H1 (cell line): ENCODE data around the gene ZNF385C. TPM values are rescaled to one million over a fixed set of nuclear protein-coding genes. Genes with fewer than 3 reads are reported as not detected.

Source experiments
- CTCF ChIA-PET: fragments of 300-600 bp; sonication (Branson Sonifier 250); formaldehyde crosslinking; loops from one replicate; lab custom pipeline; 2021; ENCODE audit not compliant: partially characterized antibody; lab: Charles Lee
- POLR2A ChIA-PET: fragments of 300-600 bp; sonication (Branson Sonifier 250); formaldehyde crosslinking; loops from one replicate; lab custom pipeline; 2021; ENCODE audit warnings: inconsistent platforms; ENCODE audit not compliant: partially characterized antibody; lab: Charles Lee
- DNase-seq, 2 experiments: peaks; one replicate each; pipeline versions ENCODE4 v3.0.0 to v3.0.0-alpha.2; 2010 to 2022; ENCODE audit warnings: low spot score in 2 of 2, low read depth in 1 of 2, mixed read lengths in 1 of 2
- FAIRE-seq: peaks from 2 replicates; lab custom pipeline; 2011; peaks lifted over from hg19 to GRCh38; lab: Jason Lieb, UNC
- H2AFZ ChIP-seq: 2 replicates; pipeline ENCODE4 v1.8.1; 2012; ENCODE audit warnings: low read length, inconsistent platforms
- H2AK5ac ChIP-seq: 2 replicates; pipeline ENCODE4 v1.6.1; 2013; ENCODE audit warnings: low read depth, low read length
- H2BK120ac ChIP-seq: replicated peaks from 2 replicates; pipeline ENCODE3; 2013; ENCODE audit warnings: low read depth, low read length, inconsistent platforms
- H2BK12ac ChIP-seq: 2 replicates; pipeline ENCODE4 v1.6.1; 2013; ENCODE audit warnings: low read depth, low read length
- H2BK15ac ChIP-seq: 2 replicates; pipeline ENCODE4 v1.6.1; 2013; ENCODE audit warnings: low read length
- H2BK20ac ChIP-seq: 2 replicates; pipeline ENCODE4 v1.6.1; 2013; ENCODE audit warnings: low read length
- H2BK5ac ChIP-seq: 2 replicates; pipeline ENCODE4 v1.6.1; 2013; ENCODE audit warnings: low read depth, low read length
- H3K14ac ChIP-seq: 2 replicates; pipeline ENCODE4 v1.6.1; 2013; ENCODE audit warnings: inconsistent platforms; ENCODE audit not compliant: insufficient read length
- H3K18ac ChIP-seq: 2 replicates; pipeline ENCODE4 v1.6.1; 2013; ENCODE audit warnings: low read length; ENCODE audit errors: extremely low read depth
- H3K23ac ChIP-seq: 2 replicates; pipeline ENCODE4 v1.6.1; 2013; ENCODE audit warnings: inconsistent platforms; ENCODE audit not compliant: insufficient read length
- H3K23me2 ChIP-seq: 2 replicates; pipeline ENCODE4 v1.6.1; 2013; ENCODE audit warnings: low read depth, low read length
- H3K27ac ChIP-seq: 2 replicates; pipeline ENCODE4 v1.6.1; 2011; ENCODE audit warnings: low read depth, low read length, inconsistent platforms
- H3K27me3 ChIP-seq, 4 experiments: replicated peaks in 1 of 4; 1 replicate in 1 of 4; 2 replicates in 3 of 4; pipeline versions ENCODE4 v1.6.1 to v1.8.1; 2011 to 2013; ENCODE audit warnings: low read length in 3 of 4, mild to moderate bottlenecking in 3 of 4, inconsistent platforms in 2 of 4, mixed read lengths in 2 of 4, moderate library complexity in 1 of 4; ENCODE audit not compliant: control insufficient read depth in 3 of 4, insufficient read depth in 3 of 4; ENCODE audit errors: extremely low read depth in 1 of 4
- H3K36me3 ChIP-seq, 4 experiments: 2 replicates each; pipeline versions ENCODE4 v1.6.1 to v1.8.1; 2011 to 2013; ENCODE audit warnings: mild to moderate bottlenecking in 4 of 4, low read length in 3 of 4, moderate library complexity in 2 of 4, control low read depth in 1 of 4, inconsistent platforms in 1 of 4; ENCODE audit not compliant: insufficient read depth in 4 of 4, control insufficient read depth in 2 of 4
- H3K4ac ChIP-seq: replicated peaks from 2 replicates; pipeline ENCODE3; 2013; ENCODE audit warnings: low read length, low read depth, mixed read lengths, inconsistent platforms; ENCODE audit not compliant: insufficient read length
- H3K4me1 ChIP-seq, 4 experiments: replicated peaks in 1 of 4; 1 replicate in 1 of 4; 2 replicates in 3 of 4; pipeline versions ENCODE4 v1.6.1 to v1.8.1; 2011 to 2013; ENCODE audit warnings: low read length in 3 of 4, inconsistent platforms in 2 of 4, mixed read lengths in 1 of 4; ENCODE audit not compliant: insufficient read depth in 4 of 4, control insufficient read depth in 3 of 4
- H3K4me2 ChIP-seq, 2 experiments: 2 replicates each; pipeline versions ENCODE4 v1.6.1 to v1.8.1; 2011 to 2013; ENCODE audit warnings: low read depth in 2 of 2, low read length in 2 of 2, control low read depth in 1 of 2, inconsistent platforms in 1 of 2, mild to moderate bottlenecking in 1 of 2; ENCODE audit not compliant: insufficient read depth in 1 of 2
- H3K4me3 ChIP-seq, 4 experiments: fragments of 200-600, 300-600 bp in 1 of 4; sonication (generic), shearing (Covaris generic), sonication (Bioruptor Twin) in 1 of 4; 2 replicates each; pipeline versions ENCODE4 v1.5.1 to v1.8.1; 2011 to 2016; ENCODE audit warnings: low read length in 4 of 4, low read depth in 3 of 4, control low read depth in 2 of 4, inconsistent platforms in 2 of 4, mild to moderate bottlenecking in 2 of 4, mixed read lengths in 1 of 4, moderate library complexity in 1 of 4; ENCODE audit not compliant: insufficient read depth in 2 of 4; ENCODE audit errors: extremely low read depth in 1 of 4
- H3K56ac ChIP-seq: replicated peaks from 2 replicates; pipeline ENCODE3; 2013; ENCODE audit warnings: low read depth, mild to moderate bottlenecking, mixed read lengths, low read length, inconsistent platforms; ENCODE audit not compliant: insufficient read length
- H3K79me1 ChIP-seq: 2 replicates; pipeline ENCODE4 v1.6.1; 2013; ENCODE audit warnings: low read depth, low read length, control low read depth
- H3K79me2 ChIP-seq, 2 experiments: 2 replicates each; pipeline versions ENCODE4 v1.6.1 to v1.8.1; 2012 to 2013; ENCODE audit warnings: low read length in 2 of 2, mild to moderate bottlenecking in 2 of 2, inconsistent platforms in 1 of 2; ENCODE audit not compliant: insufficient read depth in 2 of 2, control insufficient read depth in 1 of 2
- H3K9ac ChIP-seq, 4 experiments: replicated peaks in 1 of 4; 1 replicate in 1 of 4; 2 replicates in 3 of 4; pipeline versions ENCODE4 v1.6.1 to v1.8.1; 2011 to 2013; ENCODE audit warnings: low read depth in 3 of 4, low read length in 3 of 4, control low read depth in 2 of 4, mild to moderate bottlenecking in 2 of 4, moderate library complexity in 2 of 4, inconsistent platforms in 1 of 4; ENCODE audit errors: extremely low read depth in 1 of 4
- H3K9me3 ChIP-seq, 2 experiments: 2 replicates each; pipeline versions ENCODE4 v1.6.1 to v1.8.1; 2012 to 2013; ENCODE audit warnings: mild to moderate bottlenecking in 2 of 2, moderate library complexity in 2 of 2, control low read depth in 1 of 2, inconsistent platforms in 1 of 2, low read depth in 1 of 2, low read length in 1 of 2, mixed read lengths in 1 of 2; ENCODE audit not compliant: insufficient read depth in 2 of 2
- H4K20me1 ChIP-seq, 2 experiments: replicated peaks in 1 of 2; 2 replicates each; pipeline versions ENCODE3 to v1.8.1; 2011 to 2013; ENCODE audit warnings: inconsistent platforms in 2 of 2, low read length in 2 of 2, mild to moderate bottlenecking in 1 of 2; ENCODE audit not compliant: insufficient read depth in 2 of 2, control insufficient read depth in 1 of 2
- H4K5ac ChIP-seq: 2 replicates; pipeline ENCODE4 v1.6.1; 2013; ENCODE audit warnings: low read length, low read depth, mixed read lengths, inconsistent platforms; ENCODE audit not compliant: insufficient read length
- H4K8ac ChIP-seq: 2 replicates; pipeline ENCODE4 v1.8.0; 2013; ENCODE audit warnings: mild to moderate bottlenecking, moderate library complexity, low read length, inconsistent platforms; ENCODE audit not compliant: insufficient read depth; ENCODE audit errors: extremely low read depth
- H4K91ac ChIP-seq: replicated peaks from 2 replicates; pipeline ENCODE3; 2013; ENCODE audit warnings: low read length, mixed read lengths, inconsistent platforms; ENCODE audit not compliant: insufficient read length
- ASH2L ChIP-seq: fragments of 200-600, 300-600 bp; sonication (generic); IDR thresholded peaks from one replicate; pipeline ENCODE4 v1.7.1; 2017; ENCODE audit warnings: low read length
- ATF3 ChIP-seq: IDR thresholded peaks from 2 replicates; pipeline ENCODE4 v1.6.1; 2011; ENCODE audit warnings: low read depth, mild to moderate bottlenecking, low read length; ENCODE audit not compliant: insufficient read depth
- CREB1 ChIP-seq: IDR thresholded peaks from 2 replicates; pipeline ENCODE4 v1.6.1; 2012; ENCODE audit warnings: inconsistent platforms
- HDAC2 ChIP-seq, 2 experiments: fragments of 300-600 bp in 1 of 2; sonication (generic) in 1 of 2; IDR thresholded peaks; 2 replicates each; pipeline ENCODE4 v1.6.1; 2011 to 2012; ENCODE audit warnings: low read depth in 2 of 2, low read length in 2 of 2, mild to moderate bottlenecking in 2 of 2, moderate library complexity in 2 of 2, borderline replicate concordance in 1 of 2, inconsistent platforms in 1 of 2
- KDM1A ChIP-seq: fragments of 200-600, 300-600 bp; sonication (generic); IDR thresholded peaks from 2 replicates; pipeline ENCODE4 v1.7.1; 2016; ENCODE audit warnings: mild to moderate bottlenecking, low read length, borderline replicate concordance
- NRF1 ChIP-seq: IDR thresholded peaks from 2 replicates; pipeline ENCODE4 v1.6.1; 2011; ENCODE audit warnings: mild to moderate bottlenecking, low read depth, low read length, improper control_type of control experiment
- POU5F1 ChIP-seq: IDR thresholded peaks from 2 replicates; pipeline ENCODE4 v1.6.1; 2011; ENCODE audit warnings: low read depth, mild to moderate bottlenecking, low read length, moderate library complexity
- SP1 ChIP-seq: IDR thresholded peaks from 2 replicates; pipeline ENCODE4 v1.6.1; 2011; ENCODE audit warnings: low read depth, low read length
- SP4 ChIP-seq: IDR thresholded peaks from 2 replicates; pipeline ENCODE4 v1.6.1; 2012; ENCODE audit warnings: low read length, inconsistent platforms
- TAF7 ChIP-seq: optimal IDR thresholded peaks from 2 replicates; pipeline ENCODE3; 2011; ENCODE audit warnings: low read depth, mild to moderate bottlenecking, inconsistent platforms, low read length, moderate library complexity, borderline replicate concordance
- TBP ChIP-seq: IDR thresholded peaks from 2 replicates; pipeline ENCODE4 v1.6.1; 2011; ENCODE audit warnings: low read depth, low read length, improper control_type of control experiment
- USF2 ChIP-seq: IDR thresholded peaks from 2 replicates; pipeline ENCODE4 v1.6.1; 2011; ENCODE audit warnings: low read length, improper control_type of control experiment
- YY1 ChIP-seq: IDR thresholded peaks from 2 replicates; pipeline ENCODE4 v1.6.1; 2011; ENCODE audit warnings: low read depth, mild to moderate bottlenecking, low read length
- WGBS, 2 experiments: shearing (Covaris generic) in 1 of 2; methylation state at CpG; one replicate each; pipeline versions ENCODE4 v1.1.6 to v1.1.7; 2013 to 2015; ENCODE audit warnings: low lambda C conversion rate in 2 of 2, mixed read lengths in 2 of 2, inconsistent platforms in 1 of 2, low coverage in 1 of 2, missing lambda C conversion rate in 1 of 2; ENCODE audit not compliant: insufficient replicate concordance in 2 of 2, insufficient coverage in 1 of 2, insufficient read length in 1 of 2; ENCODE audit errors: extremely low coverage in 1 of 2, missing lambda C conversion rate in 1 of 2; 5-methylcytosine and 5-hydroxymethylcytosine counted together
- polyA plus RNA-seq, 7 experiments: library from polyadenylated mRNA; depleted of rRNA in 3 of 7; stranded (reverse) in 5 of 7; unstranded in 2 of 7; fragments of >200 nt in 5 of 7; fragments of 200-250 nt in 2 of 7; gene quantifications; 1 replicate in 5 of 7; 2 replicates in 1 of 7; 4 replicates in 1 of 7; pipeline versions ENCODE4 v1.2.1 to v1.2.3, GENCODE V29; 2011 to 2013; ENCODE audit warnings: missing spikeins in 2 of 7, mixed read lengths in 2 of 7
- total RNA-seq: library from RNA; stranded (reverse); fragmentation: NEBNext Ultra II Directional; extraction: Animal tissue kit (Norgen Biotek cat#: 25700); gene quantifications from 2 replicates; pipeline ENCODE4 v1.2.1, GENCODE V29; 2021

Gene ZNF385C
- total and polyA plus RNA-seq, 2 of the 8 experiments (the other 6 are each of a cell fraction or from before 2014, with no cell fraction given), result 3.9 to 6.1 TPM

- no peak overlapping the region for H4K91ac ChIP-seq
- peaks cover 0 to 16% (median 12%) of the 10 kb centered on the region in 4 experiments; a peak in 6 of 7 replicates for H3K4me1 ChIP-seq
- no peak overlapping the region for H2BK120ac ChIP-seq
- no peak overlapping the region for H2AFZ ChIP-seq
- no peaks in the 10 kb centered on the region for H3K79me2 ChIP-seq
- H3K9ac ChIP-seq, result no peak overlapping the region
- no peak overlapping the region for H3K4me3 ChIP-seq
- POLR2A ChIA-PET, result no interaction called here
- H2BK12ac ChIP-seq, result no peak overlapping the region
- no peak overlapping the region for H2BK15ac ChIP-seq
- H3K4me2 ChIP-seq, result no peak overlapping the region
- peaks cover 8% of the 10 kb centered on the region for H3K23me2 ChIP-seq
- H4K20me1 ChIP-seq, result peaks cover 7 to 9% of the 10 kb centered on the region in 2 experiments
- no peak overlapping the region for H2BK5ac ChIP-seq
- H4K8ac ChIP-seq, result no peak overlapping the region; the same call in 1 of the 2 replicates
- no peak overlapping the region for H3K23ac ChIP-seq
- DNase-seq (no peak), FAIRE-seq (no peak)
- CTCF ChIA-PET, result interaction anchor here (1.1 to 39.4 kb wide), 4 partner anchors 13 to 97 kb away, joined by 3 to 1084 read pairs (median 164); partner anchors contain the start of genes DNAJC7, NKIRAS2 and ZNF385C
- no peaks in the 10 kb centered on the region for H3K9me3 ChIP-seq
- no peak overlapping the region for H2AK5ac ChIP-seq
- H3K4ac ChIP-seq, result no peak overlapping the region
- no peak overlapping the region for H3K27ac ChIP-seq
- no peak overlapping the region for H2BK20ac ChIP-seq
- H4K5ac ChIP-seq, result no peak overlapping the region
- H3K79me1 ChIP-seq, result 0 out of 2 replicates have a peak, but pooled peaks cover 2% of the 10 kb centered on the region
- no peak overlapping the region for H3K18ac ChIP-seq
- peaks cover 6 to 47% (median 25%) of the 10 kb centered on the region in 4 experiments for H3K36me3 ChIP-seq
- WGBS, 2 experiments, result 93% methylated on average over 11 of the region's 12 CpGs; no CpG with 5 or more reads in 1 of the 2 experiments
- H3K14ac ChIP-seq, result no peak overlapping the region
- no peak overlapping the region for H3K56ac ChIP-seq
- no peaks in the 10 kb centered on the region; a peak in 2 of 7 replicates for H3K27me3 ChIP-seq
- no peak for TF ChIP-seq NRF1
- no peak for TF ChIP-seq SP4
- TF ChIP-seq TBP, result no peak
- TF ChIP-seq KDM1A, result no peak
- TF ChIP-seq ATF3, result no peak
- TF ChIP-seq POU5F1, result no peak
- TF ChIP-seq TAF7, result no peak
- no peak for TF ChIP-seq USF2
- no peak for TF ChIP-seq SP1
- TF ChIP-seq ASH2L, result no peak
- TF ChIP-seq CREB1, result no peak
- TF ChIP-seq YY1, result no peak
- TF ChIP-seq HDAC2 (IDR thresholded peaks at IDR 0.05; ENCODE audit: borderline replicate concordance in 1 of 2, low read depth in 2 of 2, low read length in 2 of 2), result no peak
Measured at GRCh38 chr17:42125565-42125964, 27.3 kb upstream of the ZNF385C start.
